Activated CD8-positive, alpha-beta memory T cell treated with anti-CD3 and anti-CD28 coated beads, Interleukin-2, amount 50 U/mL, for 1 hour (primary cell): ENCODE data around the gene TIPARP.
A peak's percentile ranks its signal among the peaks of the same experiment; 100 is the strongest.

Experiments used
- DNase-seq: peaks from one replicate; pipeline ENCODE4 v3.0.0-alpha.2; 2020; ENCODE audit errors: extremely low read depth

Gene TIPARP

GRCh38 chr3:156674046-156674910 is at the start of gene TIPARP:
Gene TIPARP, plus strand, starts transcription at chr3:156674590. Its CDS starts 3,108 bp downstream, at chr3:156677698.
- peak; percentile 92 for DNase-seq

- DNase-seq: no peak
Measured at GRCh38 chr3:156626104-156626503, 48.3 kb upstream of the TIPARP start.

- no peak for DNase-seq
Measured at GRCh38 chr3:156627946-156628569, 46.3 kb upstream of the TIPARP start.

GRCh38 chr3:156628836-156629618 is 45.4 kb upstream of the TIPARP start:
- no peak for DNase-seq

GRCh38 chr3:156630081-156630772 is 44.2 kb upstream of the TIPARP start:
- no peak for DNase-seq

- DNase-seq: no peak
Measured at GRCh38 chr3:156630773-156631093, 43.7 kb upstream of the TIPARP start.

- no peak for DNase-seq
Measured at GRCh38 chr3:156631323-156631722, 43.1 kb upstream of the TIPARP start.

GRCh38 chr3:156632601-156633000 is 41.8 kb upstream of the TIPARP start:
- no peak for DNase-seq

- no peak for DNase-seq
Measured at GRCh38 chr3:156633335-156633734, 41.1 kb upstream of the TIPARP start.

GRCh38 chr3:156635034-156635433 is 39.4 kb upstream of the TIPARP start:
- DNase-seq: no peak

- no peak for DNase-seq
Measured at GRCh38 chr3:156635973-156636372, 38.4 kb upstream of the TIPARP start.

GRCh38 chr3:156637480-156638022 is 36.8 kb upstream of the TIPARP start:
- DNase-seq: no peak

- DNase-seq: no peak
Measured at GRCh38 chr3:156638271-156638670, 36.1 kb upstream of the TIPARP start.

- no peak for DNase-seq
Measured at GRCh38 chr3:156639414-156640023, 34.9 kb upstream of the TIPARP start.

GRCh38 chr3:156641618-156641975 is 32.8 kb upstream of the TIPARP start:
- DNase-seq: no peak

- DNase-seq: no peak
Measured at GRCh38 chr3:156642750-156643728, 31.4 kb upstream of the TIPARP start.

GRCh38 chr3:156643729-156644389 is 30.5 kb upstream of the TIPARP start:
- peak; percentile 8 for DNase-seq

- no peak for DNase-seq
Measured at GRCh38 chr3:156644958-156645357, 29.4 kb upstream of the TIPARP start.

- no peak for DNase-seq
Measured at GRCh38 chr3:156646958-156647357, 27.4 kb upstream of the TIPARP start.

GRCh38 chr3:156648086-156648485 is 26.3 kb upstream of the TIPARP start:
- DNase-seq: no peak
